NCI-H82 (cell line): ENCODE data around the gene COL20A1.
A peak's percentile ranks its signal among the peaks of the same experiment; 100 is the strongest.
"Not testable (repeated sequence)": the region's sequence is repeated elsewhere in the genome, so short reads cannot be mapped to it uniquely, and the experiment has no call there.

Experiments used
- DNase-seq: peaks from one replicate; lab custom pipeline; 2025; lab: John Stamatoyannopoulos, UW

Gene COL20A1

DNA sequence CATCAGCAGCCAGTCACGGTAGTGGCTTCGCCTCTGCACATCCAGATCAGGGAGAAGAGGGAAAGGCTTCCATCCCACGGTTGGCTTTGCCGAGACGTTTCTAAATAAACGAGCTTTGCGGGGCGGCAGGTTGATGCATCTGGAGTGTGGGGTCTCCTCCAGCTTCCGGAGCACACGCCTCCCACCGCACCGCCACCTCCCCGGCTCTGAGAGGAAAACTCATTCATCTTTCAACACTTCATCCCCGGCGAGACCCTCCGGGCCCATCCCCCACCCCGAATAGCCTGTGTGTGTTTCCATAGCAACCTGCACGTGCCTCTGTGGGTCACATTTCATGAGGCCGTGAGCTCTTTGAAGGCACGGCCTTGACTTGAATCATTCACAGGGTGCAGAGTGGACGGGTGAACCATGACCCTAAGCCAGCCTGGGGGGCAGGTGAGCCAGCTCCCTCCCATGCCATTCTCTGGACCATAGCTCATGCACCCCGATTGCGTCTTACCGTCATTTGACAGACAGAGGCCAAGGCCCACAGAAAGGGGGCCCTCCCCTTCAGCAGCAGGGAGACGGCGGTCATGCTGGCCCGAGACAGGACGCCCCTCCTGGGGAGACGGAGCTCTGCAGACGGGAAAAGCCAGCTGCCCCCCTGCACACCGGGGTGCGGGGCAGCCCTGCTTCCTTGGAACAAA is 84.4 kb downstream of the COL20A1 start:
- peak; percentile 36 for DNase-seq

DNA sequence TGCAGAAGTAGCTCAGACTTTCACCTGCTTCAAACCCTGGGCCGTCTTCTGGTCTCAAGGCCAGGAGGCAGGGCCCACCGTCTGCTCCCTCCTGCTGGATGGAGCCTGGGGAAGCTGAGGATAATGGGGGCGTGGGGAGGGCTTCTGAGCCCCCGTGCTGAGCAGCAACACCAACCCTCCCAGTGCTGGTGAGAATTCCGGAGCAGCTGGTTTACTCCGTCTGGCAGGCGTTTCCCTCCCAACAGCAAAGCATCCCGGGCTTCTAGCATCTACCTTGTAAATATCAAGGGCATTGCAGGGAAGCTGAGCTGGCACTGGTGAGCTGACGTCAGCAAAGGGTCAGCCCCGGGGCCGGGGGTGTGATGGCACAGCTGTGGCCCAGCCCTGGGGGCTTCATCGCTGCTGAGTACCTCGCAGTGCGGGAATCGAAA is 85.0 kb downstream of the COL20A1 start:
- no peak for DNase-seq

DNA sequence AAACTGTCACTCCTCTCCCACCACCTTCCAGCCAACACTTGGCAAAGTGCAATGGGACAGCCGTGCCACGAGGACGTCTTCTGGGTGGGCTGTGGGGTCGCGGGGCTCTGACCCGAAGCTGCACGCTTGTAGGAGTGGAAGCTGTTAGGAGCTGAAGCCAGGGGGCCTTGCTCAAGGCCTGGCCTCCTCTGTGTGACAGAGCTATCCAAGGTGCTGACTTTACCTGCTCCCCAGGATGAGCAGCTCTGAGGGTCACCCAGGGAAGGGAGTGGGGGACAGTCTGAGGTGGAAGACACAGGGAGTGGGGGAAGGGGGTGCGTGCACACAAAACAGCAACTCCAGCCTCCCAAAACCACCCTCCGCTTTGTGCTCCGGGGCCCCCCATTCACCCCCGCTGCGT is 85.6 kb downstream of the COL20A1 start:
- DNase-seq = no peak

DNA sequence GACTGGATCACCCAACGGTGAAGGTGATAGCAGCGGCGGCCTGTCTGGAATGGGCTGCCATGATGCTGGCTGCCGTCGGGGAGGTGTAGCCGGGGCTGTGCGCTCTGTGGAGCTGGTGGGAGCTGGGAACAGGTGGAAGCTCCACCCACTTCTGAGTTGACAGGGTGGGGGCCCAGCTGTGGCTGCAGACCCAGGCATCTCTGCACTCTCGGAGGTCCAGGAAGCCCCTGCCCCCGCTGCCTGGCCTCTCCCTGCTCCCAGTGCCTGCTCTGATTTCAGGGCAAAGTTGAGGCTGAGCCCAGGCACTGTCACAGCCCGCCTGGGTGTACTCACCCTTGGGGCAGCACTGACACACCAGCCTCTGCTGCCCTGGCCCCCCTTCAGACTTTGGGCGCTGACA is 86.3 kb downstream of the COL20A1 start:
- DNase-seq = no peak

DNA sequence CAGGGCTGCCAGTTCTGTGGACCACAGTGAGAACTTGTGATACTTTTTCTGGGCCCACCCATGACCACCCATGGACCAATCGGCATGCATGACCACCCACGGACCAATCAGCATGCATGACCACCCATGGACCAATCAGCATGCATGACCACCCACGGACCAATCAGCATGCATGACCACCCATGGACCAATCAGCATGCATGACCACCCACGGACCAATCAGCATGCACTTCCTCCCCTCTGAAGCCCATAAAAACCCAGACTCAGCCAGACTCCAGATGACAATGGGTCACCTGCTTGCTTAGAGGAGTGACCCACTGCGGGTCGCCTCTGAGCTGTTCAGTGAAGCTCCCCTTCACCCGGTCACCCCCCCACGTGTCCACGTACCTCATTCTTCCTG is 86.9 kb downstream of the COL20A1 start:
- not testable (repeated sequence) for DNase-seq

DNA sequence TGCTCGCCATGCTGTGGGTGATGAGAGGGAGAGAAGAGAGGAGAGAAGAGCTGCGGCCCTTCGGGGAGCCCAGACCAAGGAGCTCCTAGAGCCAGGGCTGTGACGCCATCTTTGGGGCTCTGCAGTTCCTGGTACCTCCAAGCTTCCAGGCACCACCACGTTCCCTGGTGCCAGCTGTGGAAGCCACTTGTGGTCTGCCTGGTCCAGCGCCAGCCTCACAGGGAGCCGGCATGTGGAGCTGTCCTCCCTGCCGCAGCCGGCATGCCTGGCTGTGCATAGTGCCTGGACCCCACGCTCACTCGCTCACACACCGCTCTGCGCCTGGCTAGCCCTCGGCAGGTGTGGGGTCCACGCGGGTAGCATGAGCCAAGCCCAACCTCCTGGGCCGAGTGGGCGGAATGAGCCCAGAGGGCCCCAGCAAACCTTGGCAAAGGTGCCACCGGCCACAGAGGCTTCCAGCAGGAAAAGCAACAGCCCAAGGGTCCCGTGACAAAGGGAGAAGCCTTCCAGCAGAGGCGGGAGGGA is 87.4 kb downstream of the COL20A1 start:
- no peak for DNase-seq

DNA sequence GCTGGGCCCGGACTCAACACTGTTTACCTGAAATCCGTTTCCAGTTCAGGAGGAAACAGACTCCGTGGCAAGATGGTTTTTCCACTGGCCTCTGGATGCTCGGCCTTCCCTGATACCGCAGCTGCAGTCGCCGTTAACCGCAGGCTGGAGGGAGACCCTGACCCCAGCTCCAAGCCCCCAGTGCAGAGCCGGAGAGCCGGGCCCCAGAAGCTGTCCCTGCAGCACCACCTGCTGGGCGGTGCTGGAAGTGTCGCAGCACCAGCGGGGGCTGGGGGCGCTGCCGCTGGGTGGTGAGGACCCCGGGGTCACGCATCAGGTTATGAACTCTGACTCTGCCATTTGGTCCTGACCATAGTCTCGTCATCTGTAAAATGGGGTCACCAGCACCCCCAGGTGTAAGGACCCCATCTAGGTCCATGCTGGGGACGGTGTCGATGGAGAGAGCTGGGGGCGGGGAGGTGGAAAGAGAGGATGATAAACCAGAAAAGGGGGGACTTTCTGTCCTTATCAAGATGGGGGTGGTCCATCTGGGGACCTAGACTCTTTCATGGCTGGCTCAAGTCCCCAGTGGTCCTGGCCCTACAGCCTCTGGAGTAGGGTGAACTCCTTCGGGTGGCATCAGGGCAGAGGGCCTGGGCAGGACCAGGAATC is 88.9 kb downstream of the COL20A1 start:
- peak; percentile 52 for DNase-seq

DNA sequence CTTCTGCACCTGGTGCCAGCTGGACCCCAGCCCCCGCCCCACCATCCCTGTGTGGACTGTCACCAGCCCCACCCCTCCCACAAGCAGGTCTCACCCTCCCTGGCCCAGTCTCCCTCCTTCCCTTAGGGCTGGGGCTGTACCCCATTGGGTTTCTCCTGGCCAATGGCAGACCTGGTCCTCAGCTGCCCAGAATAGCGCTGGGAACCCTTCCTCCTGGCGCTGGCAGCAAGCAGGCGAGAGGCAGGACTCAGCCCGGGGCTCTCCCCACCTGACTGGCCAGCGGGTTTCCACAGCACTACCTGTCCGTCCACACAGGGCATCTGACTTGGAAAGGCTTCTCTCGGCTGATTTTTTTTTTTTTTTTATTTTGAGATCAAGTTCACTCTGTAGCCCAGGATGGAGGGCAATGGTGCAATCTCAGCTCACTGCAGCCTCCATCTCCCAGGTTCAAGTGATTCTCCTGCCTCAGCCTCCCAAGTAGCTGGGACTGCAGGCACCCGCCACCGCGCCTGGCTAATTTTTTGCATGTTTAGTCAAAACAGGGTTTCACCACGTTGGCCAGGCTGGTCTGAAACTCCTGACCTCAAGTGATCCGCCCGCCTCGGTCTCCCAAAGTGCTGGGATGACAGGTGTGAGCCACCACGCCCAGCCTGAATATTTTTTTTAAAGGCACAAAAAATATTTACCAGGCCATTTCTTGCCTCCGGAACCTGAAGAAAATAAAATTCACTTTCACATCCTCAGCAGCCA is 89.7 kb downstream of the COL20A1 start:
- DNase-seq = no peak

DNA sequence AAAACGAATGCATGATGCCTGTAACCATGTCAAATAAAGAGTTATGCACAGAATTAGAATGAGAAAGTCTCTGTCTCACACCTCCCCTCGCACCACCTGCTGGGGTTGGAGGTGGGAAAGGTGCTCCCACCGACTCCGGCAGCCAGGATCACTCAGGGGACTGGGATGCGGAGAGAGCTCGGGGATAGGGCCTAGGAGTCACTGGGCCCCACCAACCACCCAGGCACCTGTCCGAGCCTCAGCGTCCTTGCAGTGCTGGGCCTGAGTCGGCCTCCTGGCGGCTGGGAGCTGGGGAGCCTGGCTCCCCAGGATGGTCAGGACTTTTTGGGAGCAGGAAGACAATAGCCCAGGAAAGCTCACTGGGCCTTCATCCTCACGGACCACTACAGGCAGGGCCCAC is 90.6 kb downstream of the COL20A1 start:
- no peak for DNase-seq

DNA sequence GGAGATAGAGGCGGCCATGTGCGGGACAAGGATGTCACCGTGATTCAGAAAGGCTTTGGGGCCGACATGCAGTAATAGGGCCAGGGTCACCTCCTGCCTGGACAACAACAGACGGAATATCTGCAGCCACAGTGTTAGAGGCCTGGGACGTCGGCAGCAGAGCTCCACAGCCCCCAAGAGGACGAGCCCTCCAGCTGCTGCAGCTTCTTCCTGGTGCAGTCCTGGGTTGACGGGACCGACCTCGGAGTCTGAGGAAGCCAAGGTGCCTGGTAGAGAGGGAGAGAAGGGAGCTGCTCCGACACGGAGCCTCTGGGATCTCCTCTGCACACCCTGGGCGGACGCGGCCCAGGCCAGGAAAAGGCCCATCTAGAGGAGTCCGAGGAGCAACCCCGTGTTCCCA is 91.3 kb downstream of the COL20A1 start:
- DNase-seq = no peak
